ENCODE measurements around the gene FAM89B. TPM values are rescaled to one million over a fixed set of nuclear protein-coding genes. Genes with fewer than 3 reads are reported as not detected.

FAM89B gene
- total RNA-seq, 2 experiments from 2014 or later, result 23.3 to 27.3 TPM

- H3K36me3 Mint-ChIP-seq (ENCODE audit: low read depth), result peaks cover 35% of the 10 kb centered on the region
- ChIA-PET CTCF (interaction anchor here (1.0 to 3.9 kb wide), 3 partner anchors 19 to 53 kb away, joined by 3 to 48 read pairs (median 8); partner anchors contain the start of gene FAM89B), POLR2A (interaction anchor here (0.8 to 4.7 kb wide), 4 partner anchors 12 to 52 kb away, joined by 3 to 23 read pairs (median 13); partner anchors contain the start of genes EHBP1L1 and FAM89B)
- peaks cover 36% of the 10 kb centered on the region for H3K36me3 ChIP-seq (ENCODE audit: insufficient read depth, low read length)
- DNase-seq (peak in 1 of 14 experiments; percentile 41), ATAC-seq (ENCODE audit: poor library complexity) (no peak)
- H3K9me3 ChIP-seq (ENCODE audit: control insufficient read depth in 1 of 2, insufficient read depth in 1 of 2, low read length in 2 of 2), result no peaks in the 10 kb centered on the region
- peaks cover 32% of the 10 kb centered on the region for H3K4me1 Mint-ChIP-seq (ENCODE audit: low read depth)
- no peak overlapping the region for H3K4me3 ChIP-seq (ENCODE audit: low read length)
- peaks cover 46% of the 10 kb centered on the region for H3K4me1 ChIP-seq (ENCODE audit: insufficient read depth, low read length)
- no peaks in the 10 kb centered on the region for H3K27me3 Mint-ChIP-seq
- no peaks in the 10 kb centered on the region for H3K9me3 Mint-ChIP-seq
- no peaks in the 10 kb centered on the region for H3K27me3 ChIP-seq (ENCODE audit: control insufficient read depth in 1 of 2, insufficient read depth in 2 of 2, low read length in 2 of 2)
- TF ChIP-seq CTCF (IDR thresholded peaks at IDR 0.05), result no peak
- H3K27ac ChIP-seq (ENCODE audit: low read depth in 1 of 2, low read length in 2 of 2), result no peak overlapping the region
- intact Hi-C loops (cut with DNase I, micrococcal nuclease), result no loop called here
- H3K27ac Mint-ChIP-seq, result no peak overlapping the region
- H3K4me3 Mint-ChIP-seq, result no peak overlapping the region
Observed at GRCh38 chr11:65591939-65592857, 19.9 kb downstream of the FAM89B start.

GRCh38 chr11:65592858-65593517 lies 20.6 kb downstream of the FAM89B start:
- H3K27ac Mint-ChIP-seq, result no peak overlapping the region
- Histone ChIP-seq H3K9me3 (ENCODE audit: control insufficient read depth in 1 of 2, insufficient read depth in 1 of 2, low read length in 2 of 2) (no peaks in the 10 kb centered on the region), H3K36me3 (ENCODE audit: insufficient read depth, low read length) (peaks cover 36% of the 10 kb centered on the region), H3K4me1 (ENCODE audit: insufficient read depth, low read length) (peaks cover 38% of the 10 kb centered on the region), H3K27ac (ENCODE audit: low read depth in 1 of 2, low read length in 2 of 2) (no peak overlapping the region), H3K4me3 (ENCODE audit: low read length) (no peak overlapping the region), H3K27me3 (ENCODE audit: control insufficient read depth in 1 of 2, insufficient read depth in 2 of 2, low read length in 2 of 2) (no peaks in the 10 kb centered on the region)
- peaks cover 42% of the 10 kb centered on the region for H3K36me3 Mint-ChIP-seq (ENCODE audit: low read depth)
- DNase-seq, result no peak
- ATAC-seq (ENCODE audit: poor library complexity), result no peak
- intact Hi-C loops (cut with DNase I, micrococcal nuclease), result loop anchor here in 1 of 2 experiments (1.0 kb wide), 1 partner anchor 227 kb away; no protein-coding TSS in a partner anchor
- H3K27me3 Mint-ChIP-seq, result no peaks in the 10 kb centered on the region
- H3K9me3 Mint-ChIP-seq, result no peaks in the 10 kb centered on the region
- ChIA-PET POLR2A (interaction anchor here (1.1 to 4.7 kb wide), 7 partner anchors 17 to 70 kb away, joined by 3 to 23 read pairs (median 10); partner anchors contain the start of genes EHBP1L1, FAM89B, PCNX3 and RELA), CTCF (interaction anchor here (1.1 to 3.9 kb wide), 7 partner anchors 11 to 52 kb away, joined by 3 to 48 read pairs (median 8); partner anchors contain the start of genes FAM89B and ZNRD2)
- peaks cover 24% of the 10 kb centered on the region for H3K4me1 Mint-ChIP-seq (ENCODE audit: low read depth)
- H3K4me3 Mint-ChIP-seq, result no peak overlapping the region
- TF ChIP-seq CTCF (IDR thresholded peaks at IDR 0.05), result no peak

All from CD4-positive, alpha-beta T cell (primary cell).